Upper lobe of right lung (tissue), 1 donor: Measurements from ENCODE around the gene ADAMTS2. TPM values are rescaled to one million over a fixed set of nuclear protein-coding genes. Genes with fewer than 3 reads are reported as not detected.

Source experiments
- ATAC-seq: fragments of 200-7000 bp; cut with Tn5 transposase; one replicate; pipeline ENCODE4 v1.9.1; 2020; ENCODE audit warnings: mild to moderate bottlenecking, moderate library complexity
- DNase-seq: peaks from one replicate; pipeline ENCODE4 v3.0.0-alpha.2; 2020
- H3K27ac ChIP-seq: fragments of 200-600 bp; one replicate; pipeline ENCODE4 v1.8.0; 2022
- H3K27me3 ChIP-seq: fragments of 200-600 bp; one replicate; pipeline ENCODE4 v1.8.0; 2022; ENCODE audit warnings: mild to moderate bottlenecking
- H3K36me3 ChIP-seq: fragments of 200-600 bp; one replicate; pipeline ENCODE4 v1.8.0; 2022
- H3K4me1 ChIP-seq: fragments of 200-600 bp; one replicate; pipeline ENCODE4 v1.8.0; 2022
- H3K4me3 ChIP-seq: fragments of 200-600 bp; one replicate; pipeline ENCODE4 v1.8.0; 2022; ENCODE audit warnings: mild to moderate bottlenecking
- H3K9me3 ChIP-seq: fragments of 200-600 bp; one replicate; pipeline ENCODE4 v1.8.0; 2022
- CTCF ChIP-seq: fragments of 200-600 bp; IDR thresholded peaks from one replicate; pipeline ENCODE4 v1.8.0; 2022; ENCODE audit warnings: antibody characterized with exemption
- intact Hi-C: fragments of 100-400 bp; cut with DNase I; formaldehyde crosslinking; loops from one replicate; pipeline ENCODE4 v1.11.0; 2022
- total RNA-seq: library from RNA; stranded (reverse); fragmentation: NEBNext Ultra II Directional; extraction: Animal tissue kit (Norgen Biotek cat#: 25700); gene quantifications from one replicate; pipeline ENCODE4 v1.2.1, GENCODE V29; 2021
- donor health status: DM: no; HTN: yes; CAD: no; lungs with severe emphysema.

ADAMTS2 gene
- total RNA-seq, 1 donor from 2014 or later, result 16.4 TPM

GRCh38 chr5:179158556-179158955 lies 186.7 kb downstream of the ADAMTS2 start:
- intact Hi-C loops, result no loop called here
- TF ChIP-seq CTCF, result no peak
- no peaks in the 10 kb centered on the region for H3K36me3 ChIP-seq
- H3K27ac ChIP-seq, result no peak overlapping the region
- ATAC-seq, result no peak
- no peak overlapping the region for H3K4me3 ChIP-seq
- H3K4me1 ChIP-seq, result no peaks in the 10 kb centered on the region
- no peaks in the 10 kb centered on the region for H3K27me3 ChIP-seq
- peak; percentile 37 for DNase-seq
- no peaks in the 10 kb centered on the region for H3K9me3 ChIP-seq

GRCh38 chr5:179154991-179155955 lies 190.0 kb downstream of the ADAMTS2 start:
- H3K4me3 ChIP-seq, result no peak overlapping the region
- no peaks in the 10 kb centered on the region for H3K36me3 ChIP-seq
- no peaks in the 10 kb centered on the region for H3K4me1 ChIP-seq
- H3K27me3 ChIP-seq, result no peaks in the 10 kb centered on the region
- ATAC-seq, result no peak
- H3K9me3 ChIP-seq, result no peaks in the 10 kb centered on the region
- intact Hi-C loops, result no loop called here
- DNase-seq, result peak; percentile 55
- no peak for TF ChIP-seq CTCF
- no peak overlapping the region for H3K27ac ChIP-seq

- no peaks in the 10 kb centered on the region for H3K36me3 ChIP-seq
- no peak overlapping the region for H3K4me3 ChIP-seq
- H3K27ac ChIP-seq, result no peak overlapping the region
- ATAC-seq, result no peak
- TF ChIP-seq CTCF, result no peak
- H3K4me1 ChIP-seq, result no peaks in the 10 kb centered on the region
- DNase-seq, result peak; percentile 58
- no peaks in the 10 kb centered on the region for H3K27me3 ChIP-seq
- no peaks in the 10 kb centered on the region for H3K9me3 ChIP-seq
- intact Hi-C loops, result no loop called here
These were observed 190.8 kb downstream of the ADAMTS2 start for GRCh38 chr5:179154346-179154990.

- no peaks in the 10 kb centered on the region for H3K36me3 ChIP-seq
- DNase-seq (no peak), ATAC-seq (no peak)
- no peak overlapping the region for H3K4me3 ChIP-seq
- no peak for TF ChIP-seq CTCF
- intact Hi-C loops, result no loop called here
- H3K27me3 ChIP-seq, result no peaks in the 10 kb centered on the region
- no peak overlapping the region for H3K27ac ChIP-seq
- H3K4me1 ChIP-seq, result no peaks in the 10 kb centered on the region
- H3K9me3 ChIP-seq, result no peaks in the 10 kb centered on the region
These were observed 191.3 kb downstream of the ADAMTS2 start for GRCh38 chr5:179153921-179154345.

- Histone ChIP-seq H3K27ac (no peak overlapping the region), H3K27me3 (no peaks in the 10 kb centered on the region), H3K36me3 (no peaks in the 10 kb centered on the region), H3K4me3 (no peak overlapping the region), H3K9me3 (no peaks in the 10 kb centered on the region), H3K4me1 (no peaks in the 10 kb centered on the region)
- no peak for TF ChIP-seq CTCF
- intact Hi-C loops, result no loop called here
- DNase-seq (peak; percentile 52), ATAC-seq (no peak)
These were observed 191.8 kb downstream of the ADAMTS2 start for GRCh38 chr5:179153341-179153901.
